NCI-H2227 (cell line): ENCODE measurements around the gene SCNN1B.
"Not testable (repeated sequence)": the region's sequence is repeated elsewhere in the genome, so short reads cannot be mapped to it uniquely, and the experiment has no call there.

Source experiments
- DNase-seq: peaks from one replicate; lab custom pipeline; 2025; ENCODE audit not compliant: unreplicated experiment; lab: John Stamatoyannopoulos, UW

Gene SCNN1B

GRCh38 chr16:23288209-23288608 lies 13.9 kb upstream of the SCNN1B start:
- DNase-seq: no peak

GRCh38 chr16:23288726-23289512 lies 13.2 kb upstream of the SCNN1B start:
- DNase-seq: no peak

GRCh38 chr16:23290189-23291062 lies 11.7 kb upstream of the SCNN1B start:
- DNase-seq: no peak

GRCh38 chr16:23293016-23293415 lies 9.1 kb upstream of the SCNN1B start:
- DNase-seq: no peak

- DNase-seq: no peak
Observed at GRCh38 chr16:23294260-23294659, 7.8 kb upstream of the SCNN1B start.

- DNase-seq: no peak
Observed at GRCh38 chr16:23296994-23297393, 5.1 kb upstream of the SCNN1B start.

GRCh38 chr16:23298290-23298915 lies 3.7 kb upstream of the SCNN1B start:
- no peak for DNase-seq

GRCh38 chr16:23299815-23300214 lies 2.3 kb upstream of the SCNN1B start:
- not testable (repeated sequence) for DNase-seq

GRCh38 chr16:23301251-23302044 lies 654 bp upstream of the SCNN1B start:
- DNase-seq: no peak

GRCh38 chr16:23303685-23304084 lies 1.6 kb downstream of the SCNN1B start:
- no peak for DNase-seq

GRCh38 chr16:23304620-23305019 lies 2.5 kb downstream of the SCNN1B start:
- no peak for DNase-seq

- DNase-seq: no peak
Observed at GRCh38 chr16:23306199-23307100, 4.3 kb downstream of the SCNN1B start.

- no peak for DNase-seq
Observed at GRCh38 chr16:23310217-23310616, 8.1 kb downstream of the SCNN1B start.

- no peak for DNase-seq
Observed at GRCh38 chr16:23310744-23311143, 8.6 kb downstream of the SCNN1B start.

- DNase-seq: no peak
Observed at GRCh38 chr16:23316232-23316631, 14.1 kb downstream of the SCNN1B start.

GRCh38 chr16:23316634-23317265 lies 14.6 kb downstream of the SCNN1B start:
- no peak for DNase-seq

- DNase-seq: no peak
Observed at GRCh38 chr16:23317266-23317661, 15.2 kb downstream of the SCNN1B start.

- no peak for DNase-seq
Observed at GRCh38 chr16:23317751-23318150, 15.6 kb downstream of the SCNN1B start.

- DNase-seq: no peak
Observed at GRCh38 chr16:23318639-23319038, 16.5 kb downstream of the SCNN1B start.
